ENCODE data around the gene LRRC32.

DNA sequence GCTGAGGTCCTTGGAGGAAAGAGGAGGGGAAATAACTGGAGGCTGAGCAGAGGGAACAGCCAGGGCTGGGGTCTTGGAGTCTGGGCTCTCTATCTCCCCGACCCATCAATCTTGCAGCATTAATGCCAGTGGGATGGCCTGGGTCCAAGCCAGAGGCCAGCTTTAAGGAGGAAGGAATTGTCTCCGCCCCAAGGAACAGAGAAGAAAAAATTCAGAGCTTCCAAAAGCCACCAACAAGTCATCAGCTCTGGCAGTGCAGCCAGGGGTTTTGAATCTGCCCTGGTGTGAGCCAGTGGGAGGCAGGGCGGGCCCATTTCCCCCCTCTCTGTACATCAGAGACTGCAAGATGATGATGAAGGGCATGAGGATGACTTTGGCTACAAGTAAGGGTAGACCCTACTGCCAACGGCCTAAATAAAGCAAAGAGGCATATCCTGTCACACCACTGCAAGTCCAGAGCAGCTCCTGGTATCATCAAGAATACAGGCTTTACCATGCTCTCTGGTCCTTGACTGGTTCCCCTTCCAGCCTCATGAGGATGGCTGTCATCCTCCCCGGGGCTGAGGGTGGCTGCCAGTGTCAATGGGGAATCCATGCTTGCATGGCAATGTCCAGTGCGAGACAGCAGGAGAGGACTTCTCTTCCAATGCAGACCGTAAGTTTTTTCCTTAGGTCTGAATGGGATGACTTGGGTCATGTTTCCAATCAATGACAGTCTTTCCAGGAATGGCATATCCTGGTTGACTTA is 34.4 kb downstream of the LRRC32 start:
- TF ChIP-seq, protein P1, sequence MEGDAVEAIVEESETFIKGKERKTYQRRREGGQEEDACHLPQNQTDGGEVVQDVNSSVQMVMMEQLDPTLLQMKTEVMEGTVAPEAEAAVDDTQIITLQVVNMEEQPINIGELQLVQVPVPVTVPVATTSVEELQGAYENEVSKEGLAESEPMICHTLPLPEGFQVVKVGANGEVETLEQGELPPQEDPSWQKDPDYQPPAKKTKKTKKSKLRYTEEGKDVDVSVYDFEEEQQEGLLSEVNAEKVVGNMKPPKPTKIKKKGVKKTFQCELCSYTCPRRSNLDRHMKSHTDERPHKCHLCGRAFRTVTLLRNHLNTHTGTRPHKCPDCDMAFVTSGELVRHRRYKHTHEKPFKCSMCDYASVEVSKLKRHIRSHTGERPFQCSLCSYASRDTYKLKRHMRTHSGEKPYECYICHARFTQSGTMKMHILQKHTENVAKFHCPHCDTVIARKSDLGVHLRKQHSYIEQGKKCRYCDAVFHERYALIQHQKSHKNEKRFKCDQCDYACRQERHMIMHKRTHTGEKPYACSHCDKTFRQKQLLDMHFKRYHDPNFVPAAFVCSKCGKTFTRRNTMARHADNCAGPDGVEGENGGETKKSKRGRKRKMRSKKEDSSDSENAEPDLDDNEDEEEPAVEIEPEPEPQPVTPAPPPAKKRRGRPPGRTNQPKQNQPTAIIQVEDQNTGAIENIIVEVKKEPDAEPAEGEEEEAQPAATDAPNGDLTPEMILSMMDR (IDR thresholded peaks at IDR 0.05): no peak
- no peak for TF ChIP-seq POLR2A (IDR thresholded peaks at IDR 0.05)

Data from uterus (tissue), 2 donors.